NCI-H345 treated with DMSO at 0.1 percent for 48 hours (cell line): ENCODE results near the gene ZNF608.

Experiments
- DNase-seq: peaks from one replicate; lab custom pipeline; 2025; ENCODE audit not compliant: unreplicated experiment; lab: John Stamatoyannopoulos, UW

The ZNF608 gene

GRCh38 chr5:124745928-124746915 is at the start of gene ZNF608:
ZNF608 (minus strand) TSS chr5:124746639; CDS start chr5:124744989, 1,650 bp downstream.
- peak; percentile 15 for DNase-seq

GRCh38 chr5:124795829-124796228 is 49.4 kb upstream of the ZNF608 start:
- DNase-seq: no peak

GRCh38 chr5:124790895-124791732 is 44.7 kb upstream of the ZNF608 start:
- DNase-seq: no peak

GRCh38 chr5:124790301-124790894 is 44.0 kb upstream of the ZNF608 start:
- no peak for DNase-seq

GRCh38 chr5:124789104-124789605 is 42.7 kb upstream of the ZNF608 start:
- DNase-seq: no peak

- DNase-seq: no peak
These were observed 37.4 kb upstream of the ZNF608 start for GRCh38 chr5:124783794-124784193.

GRCh38 chr5:124783285-124783684 is 36.8 kb upstream of the ZNF608 start:
- DNase-seq: no peak

- no peak for DNase-seq
These were observed 35.8 kb upstream of the ZNF608 start for GRCh38 chr5:124782262-124782661.

GRCh38 chr5:124780011-124780410 is 33.6 kb upstream of the ZNF608 start:
- no peak for DNase-seq

GRCh38 chr5:124773315-124774311 is 27.2 kb upstream of the ZNF608 start:
- no peak for DNase-seq

- no peak for DNase-seq
These were observed 26.2 kb upstream of the ZNF608 start for GRCh38 chr5:124772457-124773200.

- no peak for DNase-seq
These were observed 25.3 kb upstream of the ZNF608 start for GRCh38 chr5:124771761-124772160.

GRCh38 chr5:124764992-124765611 is 18.7 kb upstream of the ZNF608 start:
- peak; percentile 11 for DNase-seq

GRCh38 chr5:124764585-124764984 is 18.1 kb upstream of the ZNF608 start:
- DNase-seq: no peak

- no peak for DNase-seq
These were observed 14.6 kb upstream of the ZNF608 start for GRCh38 chr5:124761010-124761409.

GRCh38 chr5:124760608-124761007 is 14.2 kb upstream of the ZNF608 start:
- DNase-seq: no peak

GRCh38 chr5:124755565-124755964 is 9.1 kb upstream of the ZNF608 start:
- DNase-seq: no peak

- no peak for DNase-seq
These were observed 8.6 kb upstream of the ZNF608 start for GRCh38 chr5:124755041-124755440.
